Measurements from ENCODE around the gene PDCD1.
A peak's percentile ranks its signal among the peaks of the same experiment; 100 is the strongest.

The PDCD1 gene

DNA sequence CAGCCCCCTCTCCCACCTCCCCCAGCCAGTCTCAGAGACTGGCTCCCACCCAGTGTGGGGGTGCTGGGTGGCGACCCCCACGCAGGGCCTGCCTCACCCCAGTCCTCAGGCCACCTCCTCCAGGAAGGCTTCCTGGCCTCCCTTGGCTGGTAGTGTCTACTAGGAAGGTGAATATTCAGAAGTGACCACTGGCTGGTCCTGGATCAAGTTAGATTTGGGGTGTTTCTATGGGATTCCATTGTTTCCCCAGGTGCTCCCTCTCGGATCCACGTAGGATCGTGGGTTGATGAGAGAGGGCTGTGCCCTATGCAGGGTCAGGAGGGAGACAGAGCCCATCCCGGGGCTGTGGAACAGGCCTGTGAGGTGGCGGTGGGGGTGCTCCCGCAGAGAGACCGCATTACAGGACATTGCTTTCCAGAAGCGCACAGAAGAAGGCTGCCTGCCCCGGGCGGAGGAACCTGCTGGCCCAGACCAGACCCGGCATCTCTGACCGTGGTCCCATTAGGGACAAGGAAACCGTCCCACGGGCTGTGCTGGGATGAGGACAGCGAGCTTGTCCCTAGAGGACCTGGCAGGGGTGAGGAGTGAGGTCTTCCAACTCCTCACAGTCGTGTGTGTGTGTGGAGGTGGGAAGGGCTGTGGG, 3.3 kb downstream of the PDCD1 start:
- DNase-seq (ENCODE audit: extremely low read depth, insufficient read length): peak; percentile 11
- TF ChIP-seq, protein P1, sequence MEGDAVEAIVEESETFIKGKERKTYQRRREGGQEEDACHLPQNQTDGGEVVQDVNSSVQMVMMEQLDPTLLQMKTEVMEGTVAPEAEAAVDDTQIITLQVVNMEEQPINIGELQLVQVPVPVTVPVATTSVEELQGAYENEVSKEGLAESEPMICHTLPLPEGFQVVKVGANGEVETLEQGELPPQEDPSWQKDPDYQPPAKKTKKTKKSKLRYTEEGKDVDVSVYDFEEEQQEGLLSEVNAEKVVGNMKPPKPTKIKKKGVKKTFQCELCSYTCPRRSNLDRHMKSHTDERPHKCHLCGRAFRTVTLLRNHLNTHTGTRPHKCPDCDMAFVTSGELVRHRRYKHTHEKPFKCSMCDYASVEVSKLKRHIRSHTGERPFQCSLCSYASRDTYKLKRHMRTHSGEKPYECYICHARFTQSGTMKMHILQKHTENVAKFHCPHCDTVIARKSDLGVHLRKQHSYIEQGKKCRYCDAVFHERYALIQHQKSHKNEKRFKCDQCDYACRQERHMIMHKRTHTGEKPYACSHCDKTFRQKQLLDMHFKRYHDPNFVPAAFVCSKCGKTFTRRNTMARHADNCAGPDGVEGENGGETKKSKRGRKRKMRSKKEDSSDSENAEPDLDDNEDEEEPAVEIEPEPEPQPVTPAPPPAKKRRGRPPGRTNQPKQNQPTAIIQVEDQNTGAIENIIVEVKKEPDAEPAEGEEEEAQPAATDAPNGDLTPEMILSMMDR (IDR thresholded peaks at IDR 0.05; ENCODE audit: insufficient read depth, low read length, poor library complexity, severe bottlenecking): no peak
- no peak overlapping the region for H3K4me3 ChIP-seq (replicated peaks; ENCODE audit: low read depth, low read length)
- H3K36me3 ChIP-seq (ENCODE audit: control insufficient read depth, insufficient read depth, low read length): no peaks in the 10 kb centered on the region
- no peaks in the 10 kb centered on the region for H3K27me3 ChIP-seq (replicated peaks; ENCODE audit: control insufficient read depth, insufficient read depth, low read length)

DNA sequence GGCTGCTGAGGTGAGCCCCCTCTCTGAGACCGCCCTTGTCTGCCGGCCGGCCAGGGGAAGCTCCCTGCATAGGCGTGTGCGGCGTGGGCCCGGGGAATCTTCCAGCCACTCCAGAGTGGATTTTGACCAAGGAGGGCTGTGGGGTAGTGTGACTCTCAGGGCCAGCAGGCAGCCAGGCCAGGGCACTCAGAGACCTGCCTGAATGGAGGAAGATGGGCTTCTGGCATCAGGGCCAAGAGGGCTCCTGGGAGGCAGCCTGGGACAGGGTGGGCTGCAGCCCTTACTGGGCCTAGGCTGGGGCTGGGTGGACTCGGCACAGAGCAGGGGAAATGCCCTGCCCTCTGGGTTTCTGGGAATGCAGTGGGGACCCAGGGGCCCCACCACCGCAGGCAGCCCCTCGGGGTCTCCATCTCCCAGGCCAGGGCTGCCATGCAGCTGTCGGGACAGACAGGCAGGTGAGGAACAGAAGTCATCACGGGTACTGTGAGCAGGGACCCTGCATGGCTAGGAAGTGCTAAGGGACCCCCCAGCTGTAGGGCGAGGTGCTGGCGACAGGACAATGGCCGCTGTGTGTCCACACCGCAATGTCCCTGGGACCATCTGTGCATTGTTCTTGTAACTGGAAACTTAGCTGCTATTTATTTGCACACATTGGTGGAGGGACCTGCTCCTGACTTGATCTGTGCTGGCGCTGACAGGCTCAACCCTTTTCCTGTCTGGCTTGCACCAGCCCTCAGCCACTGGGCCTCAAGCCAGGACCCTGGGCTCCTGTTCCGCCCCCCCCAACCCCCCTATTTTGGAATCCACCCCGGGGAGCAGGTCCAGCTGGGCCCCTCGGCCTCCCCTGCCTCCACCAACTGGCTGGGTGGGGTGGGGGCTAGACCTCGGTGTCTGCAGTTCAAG, 4.1 kb downstream of the PDCD1 start:
- H3K4me3 ChIP-seq (replicated peaks; ENCODE audit: low read depth, low read length): no peak overlapping the region
- no peak for DNase-seq (ENCODE audit: extremely low read depth, insufficient read length)
- TF ChIP-seq, protein P1 (IDR thresholded peaks at IDR 0.05; ENCODE audit: insufficient read depth, low read length, poor library complexity, severe bottlenecking): no peak
- no peaks in the 10 kb centered on the region for H3K27me3 ChIP-seq (replicated peaks; ENCODE audit: control insufficient read depth, insufficient read depth, low read length)
- H3K36me3 ChIP-seq (ENCODE audit: control insufficient read depth, insufficient read depth, low read length): no peaks in the 10 kb centered on the region

DNA sequence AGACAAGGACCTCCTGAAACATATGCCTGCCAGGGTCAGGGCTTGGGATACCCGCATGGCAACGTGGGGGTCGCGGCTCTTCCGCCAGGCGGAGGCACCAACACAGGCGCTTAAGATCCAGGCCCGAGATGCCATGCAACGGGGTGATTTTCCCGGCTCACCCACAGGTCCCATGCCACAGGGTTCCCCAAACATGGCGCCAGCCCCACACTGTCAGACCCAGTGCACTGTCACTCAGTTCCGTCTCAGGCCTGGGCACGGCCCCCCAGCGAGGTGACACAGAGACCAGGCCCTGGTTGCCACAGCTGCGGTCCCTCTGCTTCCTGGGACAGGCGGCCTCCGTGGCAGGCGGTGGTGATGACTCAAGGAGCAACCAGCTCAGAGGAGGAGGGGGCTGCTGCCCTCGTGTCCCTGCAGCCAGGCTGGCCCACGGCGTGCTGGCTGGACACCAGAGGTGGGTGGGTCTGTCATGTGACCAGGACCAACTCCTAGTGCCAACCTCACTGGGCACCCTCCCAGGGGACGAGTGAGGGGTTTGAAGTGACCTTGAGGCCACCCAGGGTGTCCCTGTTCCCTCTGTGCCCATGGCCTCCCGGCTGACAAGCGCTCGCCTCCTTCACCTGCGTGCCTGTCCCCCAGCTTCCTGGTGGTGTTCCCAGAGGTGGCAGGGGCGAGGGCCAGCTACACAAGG, 4.9 kb downstream of the PDCD1 start:
- TF ChIP-seq, protein P1 (IDR thresholded peaks at IDR 0.05; ENCODE audit: insufficient read depth, low read length, poor library complexity, severe bottlenecking): no peak
- Histone ChIP-seq H3K27me3 (replicated peaks; ENCODE audit: control insufficient read depth, insufficient read depth, low read length) (no peaks in the 10 kb centered on the region), H3K36me3 (ENCODE audit: control insufficient read depth, insufficient read depth, low read length) (no peaks in the 10 kb centered on the region), H3K4me3 (replicated peaks; ENCODE audit: low read depth, low read length) (no peak overlapping the region)
- DNase-seq (ENCODE audit: extremely low read depth, insufficient read length): no peak

DNA sequence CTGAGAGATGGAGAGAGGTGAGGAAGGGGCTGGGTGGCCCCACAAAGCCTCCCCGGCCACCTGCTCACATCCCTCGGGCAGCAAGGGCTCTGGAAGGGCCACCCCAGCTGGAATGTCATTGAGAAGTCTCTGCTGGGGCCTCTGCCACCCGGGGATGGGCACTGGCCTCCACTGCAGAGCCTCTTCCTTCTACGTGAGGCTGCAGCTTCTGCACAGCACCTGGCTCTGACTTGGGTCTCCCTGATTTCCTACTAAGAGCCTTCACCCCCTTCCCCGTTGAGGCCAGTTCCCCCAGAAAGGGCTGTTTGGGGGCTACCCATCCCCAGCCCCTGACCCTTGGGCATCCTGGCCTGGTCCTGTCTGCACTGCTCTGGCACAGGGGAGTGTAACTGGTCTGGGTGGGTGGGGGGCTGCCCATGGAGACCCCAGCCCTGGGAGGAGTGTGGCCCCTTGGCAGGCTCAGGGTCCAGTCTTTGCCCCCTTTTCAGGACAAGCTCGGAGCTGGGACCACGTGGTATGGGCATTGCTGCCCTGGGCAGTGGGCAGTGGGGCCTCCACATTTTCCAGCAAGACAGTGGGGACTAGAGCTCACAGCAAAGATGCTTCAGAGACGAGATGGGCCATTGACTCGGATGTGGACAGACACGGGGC, 5.6 kb downstream of the PDCD1 start:
- DNase-seq (ENCODE audit: extremely low read depth, insufficient read length): no peak
- H3K4me3 ChIP-seq (replicated peaks; ENCODE audit: low read depth, low read length): no peak overlapping the region
- TF ChIP-seq, protein P1 (IDR thresholded peaks at IDR 0.05; ENCODE audit: insufficient read depth, low read length, poor library complexity, severe bottlenecking): no peak

DNA sequence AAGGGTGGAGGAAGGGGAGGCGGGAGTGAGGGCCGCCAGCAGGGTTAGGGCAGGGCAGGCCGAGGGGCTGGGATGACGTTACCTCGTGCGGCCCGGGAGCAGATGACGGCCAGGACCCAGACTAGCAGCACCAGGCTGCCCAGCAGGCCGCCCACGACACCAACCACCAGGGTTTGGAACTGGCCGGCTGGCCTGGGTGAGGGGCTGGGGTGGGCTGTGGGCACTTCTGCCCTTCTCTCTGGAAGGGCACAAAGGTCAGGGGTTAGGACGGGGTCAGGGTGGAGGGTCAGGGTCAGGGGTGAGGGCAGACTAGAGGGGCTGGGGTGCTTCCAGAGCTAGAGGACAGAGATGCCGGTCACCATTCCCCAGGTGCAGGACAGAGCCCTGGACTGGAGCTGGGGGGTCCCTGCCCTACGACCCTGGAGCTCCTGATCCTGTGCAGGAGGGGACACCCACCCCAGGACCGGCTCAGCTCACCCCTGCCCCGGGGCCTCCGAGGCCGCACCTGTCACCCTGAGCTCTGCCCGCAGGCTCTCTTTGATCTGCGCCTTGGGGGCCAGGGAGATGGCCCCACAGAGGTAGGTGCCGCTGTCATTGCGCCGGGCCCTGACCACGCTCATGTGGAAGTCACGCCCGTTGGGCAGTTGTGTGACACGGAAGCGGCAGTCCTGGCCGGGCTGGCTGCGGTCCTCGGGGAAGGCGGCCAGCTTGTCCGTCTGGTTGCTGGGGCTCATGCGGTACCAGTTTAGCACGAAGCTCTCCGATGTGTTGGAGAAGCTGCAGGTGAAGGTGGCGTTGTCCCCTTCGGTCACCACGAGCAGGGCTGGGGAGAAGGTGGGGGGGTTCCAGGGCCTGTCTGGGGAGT, 6.3 kb downstream of the PDCD1 start:
- no peaks in the 10 kb centered on the region for H3K36me3 ChIP-seq (ENCODE audit: control insufficient read depth, insufficient read depth, low read length)
- no peaks in the 10 kb centered on the region for H3K27me3 ChIP-seq (replicated peaks; ENCODE audit: control insufficient read depth, insufficient read depth, low read length)
- no peak overlapping the region for H3K4me3 ChIP-seq (replicated peaks; ENCODE audit: low read depth, low read length)
- no peak for DNase-seq (ENCODE audit: extremely low read depth, insufficient read length)
- TF ChIP-seq, protein P1 (IDR thresholded peaks at IDR 0.05; ENCODE audit: insufficient read depth, low read length, poor library complexity, severe bottlenecking): no peak

More for the DNA sequence above, 5.6 kb downstream of the PDCD1 start:
- H3K27me3 ChIP-seq (replicated peaks; ENCODE audit: control insufficient read depth, insufficient read depth, low read length): no peaks in the 10 kb centered on the region
- no peaks in the 10 kb centered on the region for H3K36me3 ChIP-seq (ENCODE audit: control insufficient read depth, insufficient read depth, low read length)

Measured in GM06990 (cell line).